ENCODE data around the gene BAG5.
A peak's percentile ranks its signal among the peaks of the same experiment; 100 is the strongest.
"Not testable (repeated sequence)": the region's sequence is repeated elsewhere in the genome, so short reads cannot be mapped to it uniquely, and the experiment has no call there.

Gene BAG5

GRCh38 chr14:103521951-103522563 is 40.4 kb downstream of the BAG5 start:
- DNase-seq = peak in 1 of 2 experiments; percentile 73

- peak in 1 of 2 experiments; percentile 60 for DNase-seq
Observed at GRCh38 chr14:103521438-103521950, 41.0 kb downstream of the BAG5 start.

GRCh38 chr14:103520657-103521437 is 41.6 kb downstream of the BAG5 start:
- DNase-seq = peak; percentile 76 to 89

GRCh38 chr14:103520269-103520656 is 42.2 kb downstream of the BAG5 start:
- no peak for DNase-seq

GRCh38 chr14:103519837-103520212 is 42.6 kb downstream of the BAG5 start:
- peak in 1 of 2 experiments; percentile 24 for DNase-seq

- no peak for DNase-seq
Observed at GRCh38 chr14:103519043-103519836, 43.2 kb downstream of the BAG5 start.

GRCh38 chr14:103518422-103519042 is 43.9 kb downstream of the BAG5 start:
- peak in 1 of 2 experiments; percentile 80 for DNase-seq

GRCh38 chr14:103517721-103518421 is 44.6 kb downstream of the BAG5 start:
- DNase-seq = no peak

GRCh38 chr14:103517174-103517566 is 45.3 kb downstream of the BAG5 start:
- DNase-seq = no peak

GRCh38 chr14:103516426-103517173 is 45.9 kb downstream of the BAG5 start:
- DNase-seq = no peak

- DNase-seq = no peak
Observed at GRCh38 chr14:103514596-103515421, 47.6 kb downstream of the BAG5 start.

- DNase-seq = peak; percentile 94 to 95
Observed at GRCh38 chr14:103512701-103513611, 49.5 kb downstream of the BAG5 start.

- DNase-seq = not testable (repeated sequence)
Observed at GRCh38 chr14:103512180-103512579, 50.3 kb downstream of the BAG5 start.

- DNase-seq = no peak
Observed at GRCh38 chr14:103510724-103511693, 51.4 kb downstream of the BAG5 start.

GRCh38 chr14:103509864-103510723 is 52.4 kb downstream of the BAG5 start:
- DNase-seq = no peak

GRCh38 chr14:103508521-103509329 is 53.7 kb downstream of the BAG5 start:
- no peak for DNase-seq
